ENCODE data around the gene LTBP3.
"Not testable (repeated sequence)": the region's sequence is repeated elsewhere in the genome, so short reads cannot be mapped to it uniquely, and the experiment has no call there.

Gene LTBP3

DNA sequence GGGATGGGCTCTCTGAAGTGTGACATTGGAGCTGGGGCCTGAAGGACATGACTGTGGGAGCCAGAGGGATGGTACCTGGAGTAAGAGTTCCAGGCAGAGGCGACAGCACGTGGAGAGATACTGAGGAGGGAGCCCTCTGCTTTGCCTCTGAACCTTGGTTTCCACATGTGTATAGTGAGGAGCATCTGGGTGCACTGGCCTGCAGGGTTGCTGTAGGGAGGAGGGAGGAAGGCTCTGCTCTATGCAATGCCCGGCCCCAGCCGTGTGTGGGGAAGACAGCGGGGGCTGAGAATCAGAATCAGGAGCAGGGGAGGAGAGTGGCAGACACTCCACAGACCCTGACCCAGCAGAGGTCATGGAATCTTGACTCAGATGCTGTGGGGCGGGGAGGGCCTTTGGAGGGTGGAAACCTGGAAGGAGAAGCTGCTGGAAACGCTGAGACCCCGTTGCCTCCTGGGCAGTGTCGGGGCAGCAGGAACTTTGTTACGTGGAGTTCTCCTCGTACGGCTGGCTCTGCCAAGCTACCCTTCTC is 29.3 kb downstream of the LTBP3 start:
- no peaks in the 10 kb centered on the region for H3K9me3 Mint-ChIP-seq (ENCODE audit: low read depth)
- no peaks in the 10 kb centered on the region for H3K27me3 Mint-ChIP-seq
- H3K4me1 Mint-ChIP-seq (ENCODE audit: low read depth): peaks cover 38% of the 10 kb centered on the region
- H3K27ac Mint-ChIP-seq: no peak overlapping the region
- H3K4me3 Mint-ChIP-seq: no peak overlapping the region
- H3K36me3 Mint-ChIP-seq: no peaks in the 10 kb centered on the region

DNA sequence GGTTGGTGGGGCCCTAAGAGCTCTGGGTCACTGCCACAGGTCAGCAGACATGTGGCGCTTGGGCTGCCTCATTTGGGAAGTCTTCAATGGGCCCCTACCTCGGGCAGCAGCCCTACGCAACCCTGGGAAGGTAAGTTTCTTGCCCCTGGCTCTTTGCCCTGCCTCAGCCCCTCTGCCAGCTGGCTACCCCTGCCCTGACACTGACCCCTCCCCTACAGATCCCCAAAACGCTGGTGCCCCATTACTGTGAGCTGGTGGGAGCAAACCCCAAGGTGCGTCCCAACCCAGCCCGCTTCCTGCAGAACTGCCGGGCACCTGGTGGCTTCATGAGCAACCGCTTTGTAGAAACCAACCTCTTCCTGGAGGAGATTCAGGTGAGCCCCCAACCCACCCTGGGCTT is 31.4 kb downstream of the LTBP3 start:
- no peaks in the 10 kb centered on the region for H3K9me3 Mint-ChIP-seq (ENCODE audit: low read depth)
- H3K4me3 Mint-ChIP-seq: peak overlapping the region; percentile 60
- no peaks in the 10 kb centered on the region for H3K27me3 Mint-ChIP-seq
- no peaks in the 10 kb centered on the region for H3K36me3 Mint-ChIP-seq
- H3K4me1 Mint-ChIP-seq (ENCODE audit: low read depth): peaks cover 58% of the 10 kb centered on the region
- no peak overlapping the region for H3K27ac Mint-ChIP-seq

DNA sequence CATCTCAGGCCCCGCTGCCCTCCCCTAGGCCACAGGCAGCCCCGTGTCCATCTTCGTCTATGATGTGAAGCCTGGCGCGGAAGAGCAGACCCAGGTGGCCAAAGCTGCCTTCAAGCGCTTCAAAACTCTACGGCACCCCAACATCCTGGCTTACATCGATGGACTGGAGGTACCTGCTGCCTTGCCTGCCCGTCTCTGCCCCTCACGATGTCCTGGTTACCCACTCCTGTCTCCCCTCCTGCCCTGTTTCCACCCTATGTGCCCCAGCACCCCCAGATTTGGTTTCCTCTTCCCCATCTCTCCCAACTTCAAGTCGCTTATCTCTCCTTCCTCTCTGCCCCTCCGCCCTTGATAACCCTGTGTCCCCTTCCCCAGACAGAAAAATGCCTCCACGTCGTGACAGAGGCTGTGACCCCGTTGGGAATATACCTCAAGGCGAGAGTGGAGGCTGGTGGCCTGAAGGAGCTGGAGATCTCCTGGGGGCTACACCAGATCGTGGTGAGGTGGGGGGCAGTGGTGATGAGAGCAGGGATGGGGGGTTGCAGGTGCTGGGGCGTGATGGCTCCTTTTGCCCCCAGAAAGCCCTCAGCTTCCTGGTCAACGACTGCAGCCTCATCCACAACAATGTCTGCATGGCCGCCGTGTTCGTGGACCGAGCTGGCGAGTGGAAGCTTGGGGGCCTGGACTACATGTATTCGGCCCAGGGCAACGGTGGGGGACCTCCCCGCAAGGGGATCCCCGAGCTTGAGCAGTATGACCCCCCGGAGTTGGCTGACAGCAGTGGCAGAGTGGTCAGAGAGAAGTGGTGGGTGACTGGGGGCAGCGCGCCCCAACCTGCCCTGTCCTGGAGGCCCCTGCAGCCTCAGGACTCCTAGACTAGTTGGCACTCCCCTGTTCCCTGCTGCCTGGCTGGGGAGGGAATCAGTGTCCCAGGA is 32.3 kb downstream of the LTBP3 start:
- Mint-ChIP-seq H3K9me3 (ENCODE audit: low read depth) (no peaks in the 10 kb centered on the region), H3K4me1 (ENCODE audit: low read depth) (peaks cover 62% of the 10 kb centered on the region), H3K27ac (peak overlapping the region; percentile 68), H3K36me3 (no peaks in the 10 kb centered on the region), H3K27me3 (no peaks in the 10 kb centered on the region), H3K4me3 (peak overlapping the region; percentile 90)

DNA sequence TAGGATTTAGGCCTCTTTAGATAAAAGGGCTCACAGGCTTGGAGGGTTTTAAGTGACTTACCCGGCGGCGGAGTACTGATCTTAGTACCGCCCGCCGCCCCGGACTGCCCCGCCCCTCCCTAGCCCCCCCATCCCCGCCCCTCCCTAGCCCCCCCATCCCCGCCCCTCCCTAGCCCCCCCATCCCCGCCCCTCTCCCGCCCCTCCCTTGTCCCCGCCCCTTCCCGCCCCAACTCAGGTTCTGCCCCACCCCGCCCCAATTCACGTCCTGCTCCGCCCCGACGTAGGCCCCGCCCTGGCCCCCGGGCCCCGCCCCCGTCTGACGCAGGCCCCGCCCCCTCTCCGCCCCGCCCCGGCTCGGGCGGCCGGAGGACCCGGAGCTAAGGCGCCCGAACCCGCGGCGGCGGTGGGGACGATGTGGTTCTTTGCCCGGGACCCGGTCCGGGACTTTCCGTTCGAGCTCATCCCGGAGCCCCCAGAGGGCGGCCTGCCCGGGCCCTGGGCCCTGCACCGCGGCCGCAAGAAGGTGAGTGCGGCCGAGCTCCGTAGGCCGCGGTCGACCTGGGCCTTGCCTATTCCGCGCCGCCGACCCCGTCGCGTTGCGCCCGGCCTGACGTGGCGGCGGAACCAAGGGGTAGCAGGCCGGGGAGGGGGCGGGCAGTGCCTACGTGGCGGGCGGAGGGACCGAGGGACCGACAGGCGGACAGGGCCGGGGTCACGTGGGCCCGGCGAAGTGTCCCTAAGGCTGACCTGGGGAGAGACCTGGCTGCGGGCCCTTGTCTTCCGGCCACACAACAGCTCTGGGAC is 33.2 kb downstream of the LTBP3 start, which contains the start of gene SCYL1:
SCYL1 (plus strand) TSS at position 343 of the 805 bp plus-strand sequence; CDS start at position 414, 71 bp downstream.
- H3K4me3 Mint-ChIP-seq: peak within 1 kb of the TSS; percentile 90
- H3K27ac Mint-ChIP-seq: peak within 1 kb of the TSS; percentile 87
- no peaks in the 10 kb centered on the region for H3K36me3 Mint-ChIP-seq
- H3K4me1 Mint-ChIP-seq (ENCODE audit: low read depth): peaks cover 56% of the 10 kb centered on the region
- no peaks in the 10 kb centered on the region for H3K27me3 Mint-ChIP-seq
- H3K9me3 Mint-ChIP-seq (ENCODE audit: low read depth): no peaks in the 10 kb centered on the region

DNA sequence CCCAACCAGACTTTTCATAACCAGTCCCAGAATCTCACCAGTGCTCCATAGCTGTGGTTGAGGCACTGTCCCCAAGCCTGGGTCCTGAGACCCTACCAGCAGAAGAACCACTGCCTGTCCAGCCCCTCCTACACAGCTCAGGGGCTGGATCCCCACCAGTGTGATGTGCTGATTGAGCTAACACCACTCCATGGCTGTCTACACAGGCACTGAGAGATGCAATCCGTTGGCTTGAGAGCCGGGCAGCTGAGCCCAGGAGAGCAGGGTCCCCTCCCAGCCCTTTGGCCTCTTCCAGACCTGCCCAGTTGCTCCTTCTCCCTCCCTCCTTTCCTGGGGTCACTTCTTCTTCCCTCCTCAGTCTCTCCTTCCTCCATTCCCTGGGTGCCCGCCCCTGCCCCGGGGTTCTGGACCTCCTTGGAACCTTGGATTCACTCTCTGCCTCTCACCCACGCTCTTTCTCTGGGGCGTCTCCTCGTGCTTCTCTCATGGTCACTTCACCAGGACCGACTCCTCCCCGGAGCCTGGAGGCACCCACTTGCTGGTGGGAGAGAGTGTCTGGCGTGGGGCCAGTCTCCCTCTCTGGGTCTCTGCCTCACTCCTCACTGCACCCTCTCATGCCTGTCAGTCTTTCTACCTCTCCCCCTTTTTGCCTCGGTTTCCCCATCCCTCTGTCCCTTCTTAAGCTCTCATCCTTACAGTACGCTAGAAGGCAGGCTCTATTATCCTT is 34.0 kb downstream of the LTBP3 start:
- Mint-ChIP-seq H3K4me1 (ENCODE audit: low read depth) (peaks cover 52% of the 10 kb centered on the region), H3K9me3 (ENCODE audit: low read depth) (no peaks in the 10 kb centered on the region), H3K27ac (peak overlapping the region; percentile 87), H3K4me3 (peak overlapping the region; percentile 79), H3K36me3 (no peaks in the 10 kb centered on the region), H3K27me3 (no peaks in the 10 kb centered on the region)

DNA sequence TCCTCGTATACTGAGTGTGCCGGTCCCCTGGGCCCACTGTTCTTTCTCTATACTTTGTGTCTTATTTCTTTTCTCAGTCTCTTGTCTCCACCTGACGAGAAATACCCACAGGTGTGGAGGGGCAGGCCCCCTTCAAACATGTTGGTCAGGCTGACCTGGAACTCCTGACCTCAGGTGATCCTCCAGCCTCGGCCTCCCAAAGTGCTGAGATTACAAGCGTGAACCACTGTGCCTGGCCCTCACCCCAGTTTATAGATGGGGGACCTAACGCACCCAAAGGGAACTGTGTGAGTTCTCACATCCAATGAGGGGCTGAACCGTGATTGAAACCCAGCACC is 34.6 kb downstream of the LTBP3 start:
- H3K36me3 Mint-ChIP-seq; H3K9me3 Mint-ChIP-seq (ENCODE audit: low read depth); H3K27me3 Mint-ChIP-seq: not testable (repeated sequence)
- H3K27ac Mint-ChIP-seq: peak overlapping the region; percentile 82
- H3K4me1 Mint-ChIP-seq (ENCODE audit: low read depth): peaks cover 48% of the 10 kb centered on the region
- peak overlapping the region; percentile 79 for H3K4me3 Mint-ChIP-seq

DNA sequence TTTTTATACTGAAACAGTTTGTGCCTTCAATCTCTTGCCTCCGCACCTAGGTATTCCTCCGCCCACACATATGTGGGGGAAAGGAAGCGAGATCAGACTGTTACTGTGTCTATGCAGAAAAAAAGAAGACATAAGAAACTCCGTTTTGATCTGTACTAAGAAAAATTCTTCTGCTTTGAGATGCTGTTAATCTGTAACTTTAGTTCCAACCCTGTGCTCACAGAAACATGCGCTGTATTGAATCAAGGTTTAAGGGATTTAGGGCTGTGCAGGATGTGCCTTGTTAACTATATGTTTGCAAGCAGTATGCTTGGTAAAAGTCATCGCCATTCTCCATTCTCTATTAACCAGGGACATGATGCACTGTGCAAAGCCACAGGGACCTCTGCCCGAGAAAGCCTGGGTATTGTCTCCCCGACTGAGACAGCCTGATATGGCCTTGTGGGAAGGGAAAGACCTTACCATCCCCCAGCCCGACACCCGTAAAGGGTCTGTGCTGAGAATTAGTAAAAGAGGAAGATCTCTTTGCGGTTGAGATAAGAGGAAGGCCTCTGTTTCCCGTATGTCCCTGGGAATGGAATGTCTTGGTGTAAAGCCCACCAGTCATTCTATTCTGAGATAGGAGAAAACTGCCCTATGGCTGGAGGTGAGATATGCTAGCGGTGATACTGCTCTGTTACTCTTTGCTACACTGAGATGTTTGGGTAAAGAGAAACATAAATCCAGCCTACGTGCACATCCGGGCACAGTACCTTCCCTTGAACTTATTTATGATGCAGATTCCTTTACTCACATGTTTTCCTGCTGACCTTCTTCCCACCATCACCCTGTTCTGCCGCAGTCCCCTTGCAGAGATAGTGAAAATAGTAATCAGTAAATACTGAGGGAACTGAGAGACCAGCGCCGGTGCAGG is 35.2 kb downstream of the LTBP3 start:
- H3K27me3 Mint-ChIP-seq; H3K36me3 Mint-ChIP-seq; H3K9me3 Mint-ChIP-seq (ENCODE audit: low read depth): not testable (repeated sequence)
- H3K4me3 Mint-ChIP-seq: peak overlapping the region; percentile 79
- H3K27ac Mint-ChIP-seq: peak overlapping the region; percentile 82
- H3K4me1 Mint-ChIP-seq (ENCODE audit: low read depth): peaks cover 47% of the 10 kb centered on the region

DNA sequence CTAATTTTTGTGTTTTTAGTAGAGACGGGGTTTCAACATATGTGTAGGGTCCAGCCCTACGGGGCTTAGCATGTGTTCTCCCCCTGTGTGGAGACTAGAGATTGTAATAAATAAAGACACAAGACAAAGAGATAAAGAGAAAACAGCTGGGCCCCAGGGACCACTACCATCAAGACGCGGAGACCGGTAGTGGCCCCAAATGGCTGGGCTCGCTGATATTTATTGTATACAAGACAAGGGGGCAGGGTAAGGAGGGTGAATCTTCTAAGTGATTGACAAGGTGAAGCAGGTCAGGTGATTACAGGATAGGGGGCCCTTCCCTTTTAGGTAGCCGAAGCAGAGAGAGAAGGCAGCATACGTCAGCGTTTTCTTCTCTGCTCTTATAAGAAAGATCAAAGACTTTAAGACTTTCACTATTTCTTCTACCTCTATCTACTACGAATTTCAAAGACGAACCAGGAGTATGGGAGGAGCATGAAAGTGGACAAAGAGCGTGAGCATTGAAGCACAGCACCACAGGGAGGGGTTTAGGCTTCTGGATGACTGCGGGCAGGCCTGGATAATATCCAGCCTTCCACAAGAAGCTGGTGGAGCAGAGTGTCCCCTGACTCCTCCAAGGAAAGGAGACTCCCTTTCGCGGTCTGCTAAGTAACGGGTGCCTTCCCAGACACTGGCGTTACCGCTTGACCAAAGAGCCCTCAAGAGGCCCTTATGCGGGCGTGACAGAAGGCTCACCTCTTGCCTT is 36.2 kb downstream of the LTBP3 start:
- not testable (repeated sequence) for H3K9me3 Mint-ChIP-seq (ENCODE audit: low read depth); H3K27me3 Mint-ChIP-seq; H3K36me3 Mint-ChIP-seq
- peak overlapping the region; percentile 51 for H3K27ac Mint-ChIP-seq
- H3K4me1 Mint-ChIP-seq (ENCODE audit: low read depth): peaks cover 42% of the 10 kb centered on the region
- H3K4me3 Mint-ChIP-seq: peak overlapping the region; percentile 79

DNA sequence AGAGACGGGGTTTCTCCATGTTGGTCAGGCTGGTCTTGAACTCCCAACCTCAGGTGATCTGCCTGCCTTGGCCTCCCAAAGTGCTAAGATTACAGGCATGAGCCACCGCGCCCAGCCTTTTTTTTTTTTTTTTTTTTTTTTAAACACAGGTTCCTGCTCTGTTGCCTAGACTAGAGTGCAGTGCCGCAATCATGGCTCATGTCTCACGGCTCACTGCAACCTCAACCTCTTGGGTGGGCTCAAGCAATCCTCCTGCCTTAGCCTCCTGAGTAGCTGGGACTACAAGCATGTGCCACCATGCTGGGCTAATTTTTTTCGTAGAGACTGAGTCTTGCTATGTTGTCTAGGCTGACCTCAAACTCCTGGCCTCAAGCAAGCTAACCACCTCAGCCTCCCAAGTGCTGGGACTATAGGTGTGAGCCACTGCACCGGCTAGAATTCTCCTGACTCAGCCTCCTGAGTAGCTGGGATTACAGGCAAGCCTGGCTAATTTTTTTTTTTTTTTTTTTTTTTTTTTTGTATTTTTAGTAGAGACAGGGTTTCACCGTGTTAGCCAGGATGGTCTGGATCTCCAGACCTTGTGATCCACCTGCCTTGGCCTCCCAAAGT is 39.1 kb downstream of the LTBP3 start:
- H3K9me3 Mint-ChIP-seq (ENCODE audit: low read depth); H3K36me3 Mint-ChIP-seq; H3K27me3 Mint-ChIP-seq; H3K27ac Mint-ChIP-seq; H3K4me3 Mint-ChIP-seq: not testable (repeated sequence)
- peaks cover 31% of the 10 kb centered on the region for H3K4me1 Mint-ChIP-seq (ENCODE audit: low read depth)

DNA sequence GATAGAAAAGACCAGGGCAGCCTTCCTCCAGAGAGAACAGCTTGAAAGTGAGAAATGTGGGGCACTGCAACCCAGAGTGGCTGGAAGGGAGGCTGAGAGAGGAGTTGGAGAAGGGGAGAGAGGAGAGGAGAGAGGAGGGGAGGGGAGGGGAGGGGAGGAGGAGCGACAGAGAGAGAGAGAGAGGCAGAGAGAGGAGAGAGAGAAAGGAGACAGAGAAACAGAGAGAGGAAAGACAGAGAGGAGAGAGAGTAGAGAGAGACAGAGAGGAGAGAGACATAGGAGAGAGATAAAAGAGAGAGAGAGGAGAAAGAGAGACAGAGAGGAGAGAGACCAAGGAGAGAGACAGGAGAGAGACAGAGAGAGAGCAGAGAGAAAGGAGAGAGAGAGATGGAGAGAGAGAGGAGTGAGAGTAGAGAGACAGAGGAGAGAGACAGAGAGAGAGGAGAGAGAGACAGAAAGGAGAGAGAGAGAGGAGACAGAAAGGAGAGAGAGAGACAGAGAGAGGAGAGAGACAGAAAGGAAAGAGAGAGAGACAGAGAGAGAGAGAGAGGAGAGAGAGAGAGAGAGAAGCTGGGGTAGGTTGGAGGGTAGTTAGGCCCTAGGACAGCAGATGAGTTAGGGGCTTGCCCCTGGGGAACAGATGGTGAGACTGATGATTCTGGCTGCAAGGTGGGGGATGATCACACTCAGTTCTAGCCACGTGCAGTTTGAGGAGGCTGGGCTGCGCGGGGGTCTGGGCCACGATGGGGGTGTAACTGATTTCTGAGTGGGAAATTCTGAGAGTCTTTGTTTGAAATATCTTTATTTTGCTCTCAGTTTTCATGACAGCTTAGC is 41.8 kb downstream of the LTBP3 start:
- Mint-ChIP-seq H3K27ac (no peak overlapping the region), H3K27me3 (no peaks in the 10 kb centered on the region), H3K9me3 (ENCODE audit: low read depth) (no peaks in the 10 kb centered on the region), H3K4me1 (ENCODE audit: low read depth) (peaks cover 6% of the 10 kb centered on the region), H3K36me3 (no peaks in the 10 kb centered on the region), H3K4me3 (no peak overlapping the region)

DNA sequence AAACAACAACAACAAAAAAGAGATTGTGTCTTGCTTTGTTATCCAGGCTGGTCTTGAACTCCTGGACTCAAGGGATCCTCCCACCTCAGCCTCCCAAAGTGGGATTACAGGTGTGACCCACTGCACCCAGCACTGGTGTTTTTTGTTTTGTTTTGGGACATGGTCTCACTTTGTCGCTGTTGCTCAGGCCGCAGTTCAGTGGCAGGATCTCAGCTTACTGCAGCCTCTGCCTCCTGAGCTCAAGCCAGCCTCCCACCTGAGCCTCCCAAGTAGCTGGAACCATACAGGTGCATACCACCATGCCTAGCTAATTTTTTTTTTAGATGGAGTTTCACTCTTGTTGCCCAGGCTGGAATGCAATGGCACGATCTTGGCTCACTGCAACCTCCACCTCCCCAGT is 45.8 kb downstream of the LTBP3 start:
- not testable (repeated sequence) for H3K36me3 Mint-ChIP-seq; H3K9me3 Mint-ChIP-seq (ENCODE audit: low read depth); H3K4me3 Mint-ChIP-seq; H3K27ac Mint-ChIP-seq; H3K27me3 Mint-ChIP-seq
- peaks cover 16% of the 10 kb centered on the region for H3K4me1 Mint-ChIP-seq (ENCODE audit: low read depth)

DNA sequence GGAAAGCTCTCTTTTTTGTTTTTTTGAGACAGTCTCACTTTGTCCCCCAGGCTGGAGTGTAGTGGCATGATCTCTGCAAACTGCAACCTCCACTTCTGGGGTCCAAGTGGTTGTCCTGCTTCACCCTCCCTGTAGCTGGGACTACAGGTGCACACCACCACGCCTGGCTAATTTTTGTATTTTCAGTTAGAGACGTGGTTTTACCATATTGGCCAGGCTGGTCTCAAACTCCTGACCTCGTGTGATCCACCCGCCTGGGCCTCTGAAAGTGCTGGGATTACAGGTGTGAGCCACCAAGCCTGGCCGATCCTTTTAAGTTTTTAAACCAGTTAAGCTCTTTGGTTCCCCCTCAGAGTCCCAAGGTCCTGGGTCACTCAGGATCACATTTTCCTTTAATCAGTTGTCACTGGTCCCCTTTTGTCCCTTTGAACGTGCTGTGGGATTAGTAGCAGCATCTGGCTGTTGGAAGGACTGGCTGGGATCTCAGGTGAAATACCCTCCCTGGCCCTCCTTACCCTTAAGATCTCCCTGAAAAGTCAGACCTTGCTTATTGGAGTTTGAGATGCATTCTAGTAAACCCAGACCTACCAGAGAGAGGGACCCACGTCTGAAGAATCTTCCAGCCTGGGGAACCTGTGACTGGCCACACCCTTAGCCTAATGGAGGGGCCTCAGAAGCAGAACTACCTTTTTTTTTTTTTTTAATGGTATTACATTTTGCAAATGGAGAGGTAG is 51.2 kb downstream of the LTBP3 start:
- Mint-ChIP-seq H3K27me3 (no peaks in the 10 kb centered on the region), H3K4me3 (no peak overlapping the region), H3K4me1 (ENCODE audit: low read depth) (peaks cover 49% of the 10 kb centered on the region), H3K9me3 (ENCODE audit: low read depth) (no peaks in the 10 kb centered on the region), H3K36me3 (peaks cover 30% of the 10 kb centered on the region), H3K27ac (peak overlapping the region; percentile 90)

All from activated naive CD8-positive, alpha-beta T cell (primary cell).